Mammary epithelial cell (primary cell): ENCODE results near the gene ATN1.

ENCODE experiments used
- EZH2 ChIP-seq: IDR thresholded peaks from 2 replicates; pipeline ENCODE4 v1.6.1; 2012; ENCODE audit warnings: low read length, inconsistent platforms, borderline replicate concordance
- TF ChIP-seq, protein P1 (sequence below), 2 donors: IDR thresholded peaks in 1 of 2; conservative IDR thresholded peaks in 1 of 2; 2 replicates each; pipeline ENCODE4 v1.5.1; 2011 to 2012; ENCODE audit warnings: inconsistent platforms in 2 of 2, low read length in 2 of 2, mild to moderate bottlenecking in 2 of 2, control low read depth in 1 of 2, low read depth in 1 of 2; ENCODE audit not compliant: insufficient read depth in 1 of 2; ENCODE audit errors: extremely low read depth in 1 of 2

DNA sequence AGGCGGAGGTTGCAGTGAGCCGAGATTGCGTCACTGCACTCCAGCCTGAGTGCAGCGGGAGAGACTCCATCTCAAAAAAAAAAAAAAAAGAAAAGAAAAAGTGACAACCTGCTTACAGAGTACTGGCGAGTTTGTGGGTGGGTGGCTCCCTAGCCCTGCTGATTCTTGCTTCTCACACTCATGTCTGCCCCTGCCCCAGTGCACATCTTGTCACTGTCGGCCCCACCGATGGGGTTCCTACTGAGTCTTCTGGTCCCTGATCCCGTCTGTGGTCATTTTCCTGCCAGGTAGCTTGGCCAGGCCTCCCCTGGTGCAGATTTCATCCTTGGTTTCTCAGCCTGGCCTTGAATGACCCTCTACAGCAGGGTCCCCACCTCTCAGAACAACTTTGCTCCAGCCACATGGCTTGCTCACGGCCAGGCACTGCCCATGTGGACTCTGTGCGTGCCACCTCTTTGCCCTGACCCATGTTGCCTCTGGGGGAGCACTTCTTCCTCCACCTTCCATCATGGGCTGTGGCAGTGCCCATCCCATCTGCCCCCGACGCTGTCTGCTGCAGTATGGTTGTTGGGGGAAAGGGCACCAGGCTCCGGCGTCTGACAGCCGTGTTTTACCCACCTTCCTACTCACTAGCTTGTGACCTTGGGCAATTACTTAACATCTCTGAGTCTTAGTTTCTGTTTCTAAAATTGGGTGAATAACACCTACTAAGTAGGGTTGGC, 21.3 kb downstream of the ATN1 start:
- TF ChIP-seq, protein P1, sequence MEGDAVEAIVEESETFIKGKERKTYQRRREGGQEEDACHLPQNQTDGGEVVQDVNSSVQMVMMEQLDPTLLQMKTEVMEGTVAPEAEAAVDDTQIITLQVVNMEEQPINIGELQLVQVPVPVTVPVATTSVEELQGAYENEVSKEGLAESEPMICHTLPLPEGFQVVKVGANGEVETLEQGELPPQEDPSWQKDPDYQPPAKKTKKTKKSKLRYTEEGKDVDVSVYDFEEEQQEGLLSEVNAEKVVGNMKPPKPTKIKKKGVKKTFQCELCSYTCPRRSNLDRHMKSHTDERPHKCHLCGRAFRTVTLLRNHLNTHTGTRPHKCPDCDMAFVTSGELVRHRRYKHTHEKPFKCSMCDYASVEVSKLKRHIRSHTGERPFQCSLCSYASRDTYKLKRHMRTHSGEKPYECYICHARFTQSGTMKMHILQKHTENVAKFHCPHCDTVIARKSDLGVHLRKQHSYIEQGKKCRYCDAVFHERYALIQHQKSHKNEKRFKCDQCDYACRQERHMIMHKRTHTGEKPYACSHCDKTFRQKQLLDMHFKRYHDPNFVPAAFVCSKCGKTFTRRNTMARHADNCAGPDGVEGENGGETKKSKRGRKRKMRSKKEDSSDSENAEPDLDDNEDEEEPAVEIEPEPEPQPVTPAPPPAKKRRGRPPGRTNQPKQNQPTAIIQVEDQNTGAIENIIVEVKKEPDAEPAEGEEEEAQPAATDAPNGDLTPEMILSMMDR (conservative IDR thresholded peaks at IDR 0.05 in 1 of 2, IDR thresholded peaks at IDR 0.05 in 1 of 2; ENCODE audit: extremely low read depth in 1 of 2, insufficient read depth in 1 of 2, low read depth in 1 of 2, low read length in 2 of 2) = no peak
- TF ChIP-seq EZH2 = no peak
